HUES6 (cell line): Measurements from ENCODE around the gene TSPAN13.
"Not testable (repeated sequence)": the region's sequence is repeated elsewhere in the genome, so short reads cannot be mapped to it uniquely, and the experiment has no call there.

Experiments
- H3K27ac ChIP-seq: 2 replicates; pipeline ENCODE4 v1.7.0; 2013; ENCODE audit warnings: low read depth, mild to moderate bottlenecking, low read length, inconsistent platforms
- H3K27me3 ChIP-seq: 2 replicates; pipeline ENCODE4 v1.6.1; 2013; ENCODE audit warnings: low read length; ENCODE audit not compliant: control insufficient read depth, insufficient read depth
- H3K36me3 ChIP-seq: 2 replicates; pipeline ENCODE4 v1.6.1; 2013; ENCODE audit warnings: low read length; ENCODE audit not compliant: control insufficient read depth, insufficient read depth
- H3K4me1 ChIP-seq: 2 replicates; pipeline ENCODE4 v1.6.1; 2013; ENCODE audit warnings: low read length; ENCODE audit not compliant: control insufficient read depth, insufficient read depth
- H3K4me3 ChIP-seq: 2 replicates; pipeline ENCODE4 v1.5.1; 2013; ENCODE audit warnings: low read depth, low read length
- H3K9ac ChIP-seq: one replicate; pipeline ENCODE4 v1.6.1; 2013; ENCODE audit warnings: mild to moderate bottlenecking, low read length
- H3K9me3 ChIP-seq: 2 replicates; pipeline ENCODE4 v1.6.1; 2013; ENCODE audit warnings: low read depth, low read length; ENCODE audit not compliant: control insufficient read depth, insufficient read depth

Gene TSPAN13

DNA sequence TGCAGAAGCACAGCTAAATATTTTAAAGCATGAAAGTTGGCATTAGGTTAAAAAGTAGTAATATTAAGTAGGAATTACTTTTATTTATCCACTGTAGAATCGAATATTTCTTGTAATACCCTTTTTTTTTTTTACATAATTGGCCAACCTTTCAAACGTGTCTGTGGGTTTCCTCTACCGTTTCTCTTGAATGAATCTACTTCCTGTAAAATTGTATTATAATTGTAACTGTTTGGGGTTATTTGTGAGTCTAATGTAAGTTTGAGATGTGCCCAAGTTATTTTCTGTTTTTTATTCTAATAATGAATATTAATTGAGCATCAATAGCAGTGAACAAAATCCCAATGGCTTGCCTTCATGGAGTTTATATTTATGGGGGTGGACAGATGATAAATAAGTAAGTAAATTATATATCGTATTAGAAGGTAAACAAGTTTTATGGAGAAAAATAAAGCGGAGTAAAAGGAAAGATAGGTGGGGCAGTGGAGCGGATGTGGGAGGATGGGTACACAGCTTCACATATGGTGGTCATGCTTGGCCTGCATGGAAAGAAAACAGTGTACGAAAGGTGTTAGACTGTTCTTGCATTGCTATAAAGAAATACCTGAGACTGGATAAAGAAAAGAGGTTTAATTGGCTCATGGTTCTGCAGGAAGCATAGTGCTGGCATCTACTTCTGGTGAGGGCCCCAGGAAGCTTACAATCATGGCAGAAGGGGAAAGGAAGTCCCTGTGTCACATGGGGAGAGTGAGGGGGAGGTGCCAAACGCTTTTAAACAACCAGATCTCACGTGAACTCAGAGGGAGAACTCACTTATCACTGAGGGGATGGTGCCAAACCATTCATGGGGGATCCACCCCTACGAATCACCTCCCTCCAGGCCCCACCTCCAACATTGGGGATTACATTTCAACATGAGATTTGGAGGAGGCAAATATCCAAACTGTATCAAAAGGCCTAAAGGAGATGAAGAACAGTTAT, 5.4 kb downstream of the TSPAN13 start:
- H3K36me3 ChIP-seq: no peaks in the 10 kb centered on the region
- H3K27me3 ChIP-seq: peaks cover 12% of the 10 kb centered on the region
- no peak overlapping the region for H3K27ac ChIP-seq
- peaks cover 21% of the 10 kb centered on the region for H3K4me1 ChIP-seq
- H3K9ac ChIP-seq: no peak overlapping the region
- no peaks in the 10 kb centered on the region for H3K9me3 ChIP-seq
- no peak overlapping the region for H3K4me3 ChIP-seq

DNA sequence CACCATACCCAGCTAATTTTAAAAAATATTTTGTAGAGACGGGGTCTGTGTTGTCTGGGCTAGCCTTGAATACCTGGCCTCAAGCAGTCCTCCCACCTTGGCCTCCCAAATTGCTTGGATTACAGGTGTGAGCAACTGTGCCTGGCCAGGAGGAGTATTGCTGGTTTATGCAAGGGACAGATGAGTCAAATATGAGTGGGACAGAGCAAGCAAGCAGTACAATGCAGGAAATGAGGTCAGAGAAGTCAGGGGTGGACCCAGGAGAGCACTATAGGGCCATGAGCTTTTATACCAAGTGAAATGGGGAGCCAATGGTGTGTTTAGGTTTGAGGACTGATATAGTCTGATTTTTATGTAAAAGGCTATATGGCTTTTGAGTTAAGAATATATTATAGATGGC, 6.3 kb downstream of the TSPAN13 start:
- H3K9me3 ChIP-seq: no peaks in the 10 kb centered on the region
- H3K36me3 ChIP-seq: no peaks in the 10 kb centered on the region
- H3K27me3 ChIP-seq: peaks cover 4% of the 10 kb centered on the region; the same call in 1 of the 2 replicates
- no peak overlapping the region for H3K27ac ChIP-seq
- H3K4me1 ChIP-seq: peaks cover 19% of the 10 kb centered on the region
- no peak overlapping the region for H3K4me3 ChIP-seq
- H3K9ac ChIP-seq: no peak overlapping the region

DNA sequence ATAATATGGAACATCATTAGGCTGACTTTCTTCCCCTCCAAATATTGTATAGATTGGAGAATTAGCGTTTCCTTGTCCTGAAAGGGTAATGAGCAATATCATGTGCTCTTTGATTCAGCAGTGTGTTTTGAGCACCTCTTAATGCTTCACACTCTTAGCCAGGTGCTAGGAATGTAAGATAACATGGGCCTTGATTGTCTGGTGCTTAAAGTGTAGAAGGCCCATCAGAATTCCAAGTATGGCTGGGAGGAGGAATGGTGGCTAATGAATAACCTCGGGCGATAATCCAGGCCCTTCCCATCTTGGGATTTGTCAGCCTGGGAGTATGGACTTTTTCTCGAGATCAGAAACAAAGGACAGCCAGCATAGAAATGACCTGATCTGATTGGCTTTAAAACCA, 8.6 kb downstream of the TSPAN13 start:
- H3K4me3 ChIP-seq: no peak overlapping the region
- peaks cover 3% of the 10 kb centered on the region; the same call in 1 of the 2 replicates for H3K4me1 ChIP-seq
- no peaks in the 10 kb centered on the region for H3K36me3 ChIP-seq
- H3K27me3 ChIP-seq: no peaks in the 10 kb centered on the region
- H3K9ac ChIP-seq: no peak overlapping the region
- no peak overlapping the region for H3K27ac ChIP-seq
- no peaks in the 10 kb centered on the region for H3K9me3 ChIP-seq

DNA sequence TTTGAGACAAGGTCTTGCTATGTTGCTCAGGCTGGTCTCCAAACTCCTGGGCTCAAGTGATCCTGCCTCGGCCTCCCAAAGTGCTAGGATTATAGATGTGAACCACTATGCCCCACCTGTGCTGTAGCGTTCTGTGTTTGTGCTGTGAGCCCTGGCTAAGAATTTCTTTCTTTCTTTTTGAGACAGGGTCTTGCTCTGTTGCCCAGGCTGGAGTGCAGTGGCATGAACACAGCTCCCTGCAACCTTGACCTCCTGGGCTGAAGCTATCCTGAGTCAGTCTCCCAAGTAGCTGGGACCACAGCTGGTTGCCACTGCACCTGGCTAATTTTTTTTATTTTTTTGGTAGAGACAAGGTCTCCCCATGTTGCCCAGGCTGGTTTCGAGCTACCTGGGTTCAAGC, 11.4 kb downstream of the TSPAN13 start:
- H3K9me3 ChIP-seq: no peaks in the 10 kb centered on the region
- no peaks in the 10 kb centered on the region for H3K27me3 ChIP-seq
- no peak overlapping the region for H3K4me3 ChIP-seq
- no peaks in the 10 kb centered on the region for H3K36me3 ChIP-seq
- H3K27ac ChIP-seq: no peak overlapping the region
- H3K4me1 ChIP-seq: peaks cover 3% of the 10 kb centered on the region; the same call in 1 of the 2 replicates
- no peak overlapping the region for H3K9ac ChIP-seq

DNA sequence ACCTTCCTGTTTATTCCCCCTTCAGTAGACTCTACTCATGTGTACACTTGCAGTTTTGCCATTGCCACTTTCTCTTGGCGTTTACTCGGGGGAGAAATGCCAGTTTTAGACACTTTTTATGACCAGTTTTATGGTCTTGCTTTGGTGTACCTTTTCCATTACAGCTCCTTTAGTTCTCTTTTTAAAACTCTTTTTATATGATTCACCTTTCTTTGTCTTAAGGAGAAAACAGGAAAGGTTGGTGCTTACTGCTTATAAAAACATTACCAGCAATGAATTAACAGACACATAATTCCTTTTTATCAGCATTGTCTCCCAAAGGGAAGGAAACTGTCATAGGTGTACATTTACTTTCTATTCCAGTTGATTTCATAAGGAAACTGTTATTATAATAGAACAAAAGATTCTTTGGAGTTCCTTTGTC, 11.9 kb downstream of the TSPAN13 start:
- H3K9ac ChIP-seq: no peak overlapping the region

DNA sequence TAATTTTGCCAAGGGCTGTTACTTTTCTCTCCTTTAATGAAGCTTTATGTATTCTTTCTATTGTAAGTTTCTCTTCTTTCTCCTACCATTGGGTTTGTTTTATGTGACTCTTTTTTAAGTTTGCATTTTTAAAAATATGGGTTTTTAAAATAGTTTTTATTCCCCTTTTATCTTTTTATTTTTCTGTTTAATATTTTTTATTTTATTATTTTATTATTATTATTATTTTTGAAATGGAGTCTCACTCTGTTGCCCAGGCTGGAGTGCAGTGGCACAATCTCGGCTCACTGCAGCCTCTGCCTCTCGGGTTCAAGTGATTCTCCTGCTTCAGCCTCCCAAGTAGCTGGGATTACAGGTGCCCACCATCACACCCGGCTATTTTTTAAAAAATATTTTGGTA, 16.4 kb downstream of the TSPAN13 start:
- not testable (repeated sequence) for H3K36me3 ChIP-seq, H3K4me1 ChIP-seq, H3K27me3 ChIP-seq, H3K4me3 ChIP-seq, H3K9me3 ChIP-seq, H3K27ac ChIP-seq, H3K9ac ChIP-seq

More for the DNA sequence above, 11.9 kb downstream of the TSPAN13 start:
- Histone ChIP-seq H3K27ac (no peak overlapping the region), H3K36me3 (no peaks in the 10 kb centered on the region), H3K4me1 (peaks cover 4% of the 10 kb centered on the region; the same call in 1 of the 2 replicates), H3K4me3 (no peak overlapping the region), H3K27me3 (no peaks in the 10 kb centered on the region), H3K9me3 (no peaks in the 10 kb centered on the region)

DNA sequence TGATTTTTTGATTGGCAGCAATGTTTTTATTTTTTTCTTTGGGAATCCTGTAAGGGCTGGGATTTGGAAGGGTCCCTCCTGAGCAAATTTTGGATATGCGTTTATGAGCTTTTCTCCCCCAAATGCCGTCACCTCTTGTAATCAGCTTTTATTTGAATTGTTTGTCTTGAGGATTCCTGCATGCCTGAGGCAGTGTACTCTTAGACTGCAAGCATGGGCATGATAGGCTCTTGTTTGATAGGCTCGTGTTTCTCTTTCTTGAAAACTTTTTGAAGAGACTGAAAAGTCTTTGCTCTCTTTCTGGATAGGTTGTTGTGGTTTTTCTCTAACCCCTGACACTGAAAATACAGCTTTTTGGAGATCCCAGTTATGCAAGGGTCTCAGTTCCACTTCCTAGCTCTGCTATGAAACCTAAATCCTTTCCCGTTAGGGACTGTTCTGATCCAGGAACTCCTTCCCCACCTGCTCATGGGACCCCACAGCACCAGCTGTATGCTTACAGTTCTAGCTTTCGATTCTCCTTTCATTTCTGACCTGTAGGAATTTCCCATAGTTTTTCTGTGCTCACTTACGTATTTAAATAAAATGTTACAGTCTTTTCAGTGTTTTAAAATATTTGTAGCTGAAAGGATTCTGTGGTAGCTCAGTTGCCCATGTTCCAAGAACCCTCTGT, 17.2 kb downstream of the TSPAN13 start:
- no peaks in the 10 kb centered on the region for H3K9me3 ChIP-seq
- H3K4me1 ChIP-seq: peaks cover 12% of the 10 kb centered on the region; the same call in 1 of the 2 replicates
- H3K27ac ChIP-seq: no peak overlapping the region
- no peaks in the 10 kb centered on the region for H3K27me3 ChIP-seq
- H3K4me3 ChIP-seq: no peak overlapping the region
- no peak overlapping the region for H3K9ac ChIP-seq
- H3K36me3 ChIP-seq: no peaks in the 10 kb centered on the region

DNA sequence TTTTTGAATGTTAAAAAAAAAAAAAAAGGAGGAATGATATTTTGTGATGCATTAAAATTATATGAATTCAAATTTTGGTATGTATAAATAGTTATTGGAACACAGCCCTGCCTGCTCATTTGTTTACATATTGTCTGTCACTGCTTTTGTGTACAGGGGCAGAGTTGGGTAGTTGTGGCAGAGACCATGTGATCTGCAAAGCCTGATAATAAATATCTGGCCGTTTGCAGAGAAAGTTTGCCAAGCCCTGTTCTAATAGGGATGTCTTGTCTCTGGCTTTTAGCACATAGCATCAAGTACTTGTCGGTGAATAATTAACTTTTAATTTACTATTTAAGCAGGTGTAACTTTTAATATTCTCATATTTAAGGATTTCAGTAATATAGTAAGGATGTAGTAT, 19.8 kb downstream of the TSPAN13 start:
- Histone ChIP-seq H3K27ac (no peak overlapping the region), H3K4me1 (peaks cover 22% of the 10 kb centered on the region)

DNA sequence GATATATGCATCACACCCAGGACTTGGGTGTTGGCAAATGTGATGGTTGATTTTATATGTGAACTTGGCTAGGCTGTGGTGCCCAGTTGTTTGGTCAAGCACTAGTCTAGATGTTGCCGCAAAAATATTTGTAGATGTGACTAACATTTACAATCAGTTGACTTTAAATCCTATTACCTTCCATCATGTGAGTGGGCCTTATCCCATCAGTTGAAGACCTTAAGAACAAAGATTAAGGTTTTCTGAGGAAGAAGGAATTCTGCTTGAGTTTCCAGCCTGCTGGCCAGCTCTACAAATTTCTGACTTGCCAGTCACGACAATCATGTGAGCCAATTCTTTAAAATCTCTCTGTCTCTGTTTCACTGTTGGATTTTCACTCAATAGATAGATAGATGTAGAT, 20.3 kb downstream of the TSPAN13 start:
- Histone ChIP-seq H3K4me1 (peaks cover 28% of the 10 kb centered on the region), H3K9me3 (no peaks in the 10 kb centered on the region), H3K27ac (no peak overlapping the region), H3K36me3 (no peaks in the 10 kb centered on the region), H3K4me3 (no peak overlapping the region), H3K27me3 (no peaks in the 10 kb centered on the region), H3K9ac (no peak overlapping the region)

More for the DNA sequence above, 19.8 kb downstream of the TSPAN13 start:
- no peaks in the 10 kb centered on the region for H3K27me3 ChIP-seq
- no peaks in the 10 kb centered on the region for H3K9me3 ChIP-seq
- no peaks in the 10 kb centered on the region for H3K36me3 ChIP-seq
- no peak overlapping the region for H3K4me3 ChIP-seq
- no peak overlapping the region for H3K9ac ChIP-seq

DNA sequence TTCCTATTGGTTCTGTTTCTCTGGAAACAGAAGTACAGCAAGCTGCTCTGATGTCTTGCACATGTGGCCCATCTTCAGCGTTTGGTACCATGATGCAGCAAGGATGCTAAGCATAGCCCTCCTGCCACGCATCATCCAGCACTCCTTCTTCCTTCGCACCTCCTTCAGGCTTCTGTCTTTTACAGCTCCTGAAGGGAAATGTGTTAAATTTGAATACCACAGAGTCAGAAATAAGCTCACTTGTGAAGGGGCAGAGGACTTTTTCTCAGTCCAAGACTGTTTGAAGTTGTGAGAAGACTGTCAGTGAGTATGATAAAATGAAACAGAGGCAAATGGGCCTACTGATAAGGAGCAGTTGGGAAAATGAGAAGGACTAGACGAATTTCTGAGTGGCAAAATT, 20.7 kb downstream of the TSPAN13 start:
- H3K9me3 ChIP-seq: no peaks in the 10 kb centered on the region
- H3K36me3 ChIP-seq: no peaks in the 10 kb centered on the region
- no peak overlapping the region for H3K9ac ChIP-seq
- no peaks in the 10 kb centered on the region for H3K27me3 ChIP-seq
- H3K4me3 ChIP-seq: no peak overlapping the region
- H3K27ac ChIP-seq: no peak overlapping the region
- H3K4me1 ChIP-seq: peaks cover 31% of the 10 kb centered on the region

DNA sequence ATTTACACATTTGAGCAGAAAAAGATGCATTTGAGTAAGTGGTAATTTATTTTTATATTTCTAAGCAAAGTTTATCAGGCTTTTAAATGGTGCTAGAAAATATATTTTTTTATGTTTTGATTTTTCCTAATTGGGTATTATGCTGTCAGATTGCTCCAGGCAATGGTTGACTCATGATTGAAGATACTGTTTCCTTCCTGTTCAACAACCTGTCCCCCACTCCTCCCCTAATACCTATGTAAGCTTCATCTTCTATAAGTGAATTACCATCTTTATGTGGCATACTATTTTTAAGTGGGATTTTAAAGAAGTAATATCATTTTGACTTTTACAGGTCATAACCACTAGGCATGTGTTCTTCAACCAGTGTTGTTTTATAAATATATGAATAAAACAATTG, 21.4 kb downstream of the TSPAN13 start:
- no peaks in the 10 kb centered on the region for H3K9me3 ChIP-seq
- H3K9ac ChIP-seq: no peak overlapping the region
- peaks cover 31% of the 10 kb centered on the region for H3K4me1 ChIP-seq
- H3K36me3 ChIP-seq: no peaks in the 10 kb centered on the region
- H3K4me3 ChIP-seq: no peak overlapping the region
- H3K27me3 ChIP-seq: no peaks in the 10 kb centered on the region
- H3K27ac ChIP-seq: no peak overlapping the region
